ENCODE measurements around the gene UBAC2.

- TF ChIP-seq ZC3H10 (CRISPR knock-in tag; IDR thresholded peaks at IDR 0.05) = no peak
- TF ChIP-seq TCF4 (CRISPR knock-in tag; IDR thresholded peaks at IDR 0.05; ENCODE audit: borderline replicate concordance) = no peak
- no peak for TF ChIP-seq TSHZ2 (CRISPR knock-in tag; IDR thresholded peaks at IDR 0.05)
- no peak for TF ChIP-seq POU6F1 (CRISPR knock-in tag; IDR thresholded peaks at IDR 0.05; ENCODE audit: borderline replicate concordance, low read depth)
Measured at GRCh38 chr13:99258946-99259345, 58.3 kb downstream of the UBAC2 start.
